NCI-H524 treated with DMSO at 0.1 percent for 48 hours (cell line): ENCODE measurements around the gene RNF14.
"Not testable (repeated sequence)": the region's sequence is repeated elsewhere in the genome, so short reads cannot be mapped to it uniquely, and the experiment has no call there.

Experiments used
- DNase-seq: peaks from one replicate; lab custom pipeline; 2025; lab: John Stamatoyannopoulos, UW

The RNF14 gene

GRCh38 chr5:142014911-142015584 lies 46.1 kb downstream of the RNF14 start:
- DNase-seq: no peak

GRCh38 chr5:142015781-142016533 lies 47.1 kb downstream of the RNF14 start:
- DNase-seq: no peak

GRCh38 chr5:142016556-142016955 lies 47.7 kb downstream of the RNF14 start:
- no peak for DNase-seq

- DNase-seq: no peak
Observed at GRCh38 chr5:142017832-142018427, 49.0 kb downstream of the RNF14 start.

GRCh38 chr5:142020122-142020659 lies 51.3 kb downstream of the RNF14 start:
- DNase-seq: no peak

GRCh38 chr5:142023836-142024235 lies 54.9 kb downstream of the RNF14 start:
- DNase-seq: no peak

- peak; percentile 92 for DNase-seq
Observed at GRCh38 chr5:142024771-142025304, 55.9 kb downstream of the RNF14 start.

GRCh38 chr5:142025637-142026036 lies 56.7 kb downstream of the RNF14 start:
- DNase-seq: no peak

GRCh38 chr5:142032150-142032549 lies 63.2 kb downstream of the RNF14 start:
- no peak for DNase-seq

GRCh38 chr5:142032747-142033631 lies 64.1 kb downstream of the RNF14 start:
- DNase-seq: no peak

- DNase-seq: not testable (repeated sequence)
Observed at GRCh38 chr5:142033632-142034567, 65.0 kb downstream of the RNF14 start.

- no peak for DNase-seq
Observed at GRCh38 chr5:142034994-142035393, 66.1 kb downstream of the RNF14 start.

GRCh38 chr5:142036918-142037317 lies 68.0 kb downstream of the RNF14 start:
- no peak for DNase-seq

- DNase-seq: not testable (repeated sequence)
Observed at GRCh38 chr5:142037599-142037998, 68.7 kb downstream of the RNF14 start.

GRCh38 chr5:142038735-142039134 lies 69.8 kb downstream of the RNF14 start:
- DNase-seq: no peak
